Right kidney (tissue), 1 donor: ENCODE results near the gene FAH.
"Not testable (repeated sequence)": the region's sequence is repeated elsewhere in the genome, so short reads cannot be mapped to it uniquely, and the experiment has no call there.

Source experiments
- DNase-seq: peaks from one replicate; pipeline ENCODE4 v3.0.0-alpha.2; 2016

Gene FAH

DNA sequence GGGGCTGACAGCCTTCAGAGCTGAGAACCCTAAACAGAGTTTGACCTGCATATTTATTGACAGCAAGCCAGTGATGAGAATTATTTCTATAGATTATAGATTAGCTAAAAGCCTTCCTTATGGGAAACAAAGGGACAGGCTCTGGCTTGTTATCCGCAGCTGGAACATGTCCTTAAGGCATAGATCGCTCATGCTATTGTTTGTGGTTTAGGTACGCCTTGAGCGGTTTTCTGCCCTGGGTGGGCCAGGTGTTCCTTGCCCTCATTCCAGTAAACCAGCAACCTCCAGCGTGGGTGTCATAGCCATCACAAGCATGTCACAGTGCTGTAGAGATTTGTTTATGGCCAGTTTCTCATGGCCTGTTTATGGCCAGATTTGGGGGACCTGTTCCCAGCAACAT lies 10.2 kb upstream of the FAH start:
- no peak for DNase-seq

DNA sequence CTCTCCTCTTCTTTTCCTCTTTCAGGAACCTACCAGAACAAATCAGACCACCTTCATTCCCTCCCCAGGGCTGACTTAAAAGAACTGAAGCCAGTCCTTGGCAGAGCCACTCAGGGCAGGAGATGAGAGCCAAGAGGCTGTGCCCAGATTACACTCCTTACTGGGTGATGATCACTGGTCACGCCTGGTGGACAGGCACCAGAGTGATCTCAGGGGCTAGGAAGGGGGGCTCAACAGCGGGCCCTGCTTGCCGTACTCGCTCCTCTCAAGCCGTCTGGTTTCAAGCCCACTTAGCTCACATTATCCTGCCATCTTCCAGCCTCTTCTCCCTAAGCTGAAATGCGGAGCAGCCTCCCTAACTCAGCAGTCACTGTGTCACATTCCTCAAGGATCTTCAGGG lies 1.7 kb upstream of the FAH start:
- DNase-seq, result no peak

GRCh38 chr15:80151576-80151975 lies 1.2 kb upstream of the FAH start:
- no peak for DNase-seq

- DNase-seq, result peak; percentile 63
These were observed 461 bp upstream of the FAH start for GRCh38 chr15:80152180-80152895.

GRCh38 chr15:80153900-80154299 lies 1.1 kb downstream of the FAH start:
- no peak for DNase-seq

- DNase-seq, result no peak
These were observed 1.5 kb downstream of the FAH start for GRCh38 chr15:80154336-80154735.

- DNase-seq, result no peak
These were observed 2.2 kb downstream of the FAH start for GRCh38 chr15:80155001-80155377.

GRCh38 chr15:80155378-80156175 lies 2.8 kb downstream of the FAH start:
- DNase-seq, result not testable (repeated sequence)

DNA sequence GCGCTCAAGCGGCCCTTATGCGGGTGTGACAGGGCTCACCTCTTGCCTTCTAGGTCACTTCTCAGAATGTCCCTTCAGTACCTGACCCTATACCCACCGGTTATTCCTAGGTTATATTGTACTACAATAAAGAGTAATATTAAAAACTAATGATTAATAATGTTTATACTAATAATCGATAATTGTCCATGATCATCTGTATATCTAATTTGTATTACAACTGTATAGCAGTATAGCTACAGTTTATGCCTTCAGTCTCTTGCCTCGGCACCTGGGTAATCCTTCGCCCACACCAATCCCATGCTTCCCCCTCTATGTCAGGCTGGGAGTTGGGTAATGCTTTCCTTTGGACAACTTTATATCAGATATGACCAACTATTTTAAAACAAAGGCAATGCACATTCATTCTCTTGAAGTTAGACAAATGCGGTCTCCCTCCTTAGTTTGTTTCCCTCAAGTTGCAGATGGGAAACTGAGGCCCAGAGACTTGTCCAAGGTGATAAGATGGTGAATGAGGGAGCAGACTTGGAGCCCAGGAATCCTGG lies 3.4 kb downstream of the FAH start:
- DNase-seq, result no peak

DNA sequence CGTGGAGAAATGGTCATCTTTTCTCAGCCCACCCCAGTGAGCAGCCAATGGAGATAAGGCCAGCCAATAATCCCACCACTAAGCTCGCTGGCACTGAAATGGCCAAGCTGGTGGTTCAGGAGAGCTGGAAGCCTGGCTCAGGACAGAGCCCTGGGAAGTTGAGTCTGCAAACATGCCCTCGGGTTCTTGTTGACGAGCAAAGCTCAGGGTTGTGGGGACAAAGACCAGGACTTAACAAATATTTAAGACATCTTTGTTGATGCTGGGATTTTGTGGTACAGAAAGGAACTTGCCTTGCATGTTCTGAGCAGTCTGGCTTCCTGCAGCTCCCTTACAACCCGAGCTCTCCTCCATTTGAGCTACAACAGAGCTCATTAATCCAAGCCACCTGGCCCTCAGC lies 4.4 kb downstream of the FAH start:
- no peak for DNase-seq

DNA sequence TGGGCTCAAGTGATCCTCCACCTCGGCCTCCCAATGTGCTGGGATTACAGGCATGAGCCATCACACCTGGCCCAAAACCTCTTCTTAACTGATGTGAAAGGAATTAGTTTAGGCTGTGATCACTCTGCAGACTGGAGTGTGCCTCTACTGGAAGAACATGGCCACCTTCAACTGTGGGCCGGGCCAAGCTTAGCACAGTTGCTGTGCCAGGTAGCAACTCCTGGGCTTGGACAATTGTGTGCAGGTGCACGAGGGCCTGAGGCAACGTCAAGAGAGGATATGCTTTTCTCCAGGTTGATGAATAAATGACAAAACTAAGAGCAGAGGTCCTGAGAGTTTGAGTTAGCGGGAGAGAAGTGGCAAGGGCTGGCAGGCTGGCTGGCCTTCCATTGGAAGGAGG lies 6.5 kb downstream of the FAH start:
- no peak for DNase-seq

DNA sequence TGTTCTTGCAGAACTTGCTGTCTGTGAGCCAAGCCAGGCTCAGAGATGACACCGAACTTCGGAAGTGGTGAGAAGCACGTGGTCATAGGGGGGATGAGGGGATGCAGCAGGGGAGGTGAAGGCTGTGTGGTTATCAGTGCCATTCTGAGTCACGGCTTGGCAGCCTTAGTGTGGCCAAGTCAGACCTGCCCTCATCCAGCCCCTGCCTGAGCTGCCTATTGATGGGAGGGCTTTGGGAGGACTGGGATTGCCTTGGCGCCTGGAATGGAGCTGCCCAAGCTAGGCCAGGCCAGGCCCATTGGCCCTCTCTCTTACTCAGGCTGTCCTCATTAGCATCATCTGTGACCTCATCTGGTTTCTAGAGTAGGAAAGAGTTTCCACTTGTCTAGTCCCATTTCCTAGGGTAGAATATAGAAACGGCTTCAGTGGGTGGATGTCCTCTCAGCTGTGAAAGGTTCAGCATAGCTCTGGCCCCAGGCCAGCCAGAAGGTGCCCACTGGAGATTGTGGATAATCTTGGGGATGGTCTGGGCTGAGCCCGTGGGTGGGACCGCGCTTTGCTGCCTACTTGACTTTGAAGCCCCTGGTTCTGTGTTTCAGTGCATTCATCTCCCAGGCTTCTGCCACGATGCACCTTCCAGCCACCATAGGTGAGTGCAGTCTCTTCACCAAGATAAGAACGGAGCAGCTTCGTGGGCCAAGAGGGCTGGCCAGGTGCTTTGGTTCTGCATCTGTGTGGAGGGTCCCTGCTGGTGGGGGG lies 7.2 kb downstream of the FAH start:
- no peak for DNase-seq

DNA sequence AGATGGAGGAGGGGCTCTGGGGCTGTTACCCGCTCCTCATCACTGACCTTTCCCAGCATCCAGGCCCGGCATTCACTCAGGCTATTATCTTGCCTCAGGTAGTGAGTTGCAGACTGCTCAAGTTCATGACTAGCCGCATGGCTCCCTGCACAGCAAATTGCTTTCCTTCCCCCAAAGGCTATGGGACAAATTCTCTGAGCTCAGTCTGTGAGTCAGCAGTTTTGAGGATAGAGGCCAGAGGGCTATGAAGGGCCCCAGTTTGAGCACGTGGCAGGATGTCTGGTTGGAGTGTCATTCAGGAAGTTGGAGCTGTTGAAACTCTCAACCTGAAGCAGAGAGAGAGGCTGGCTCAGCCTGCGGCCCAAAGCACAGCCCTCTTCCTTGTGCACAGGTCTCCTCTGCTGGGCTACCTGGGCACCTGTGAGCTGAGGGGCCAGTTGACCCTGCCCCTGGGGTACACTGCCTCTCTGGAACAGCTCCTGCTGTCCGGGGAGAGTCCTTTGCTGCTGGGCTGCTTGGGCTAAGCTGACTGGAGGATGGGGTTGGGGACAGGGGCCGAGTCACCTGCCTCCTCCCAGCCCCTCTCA lies 7.9 kb downstream of the FAH start:
- no peak for DNase-seq

- DNase-seq, result no peak
These were observed 8.7 kb downstream of the FAH start for GRCh38 chr15:80161468-80162016.

- no peak for DNase-seq
These were observed 9.3 kb downstream of the FAH start for GRCh38 chr15:80162059-80162554.

GRCh38 chr15:80163217-80163616 lies 10.4 kb downstream of the FAH start:
- DNase-seq, result no peak

- DNase-seq, result no peak
These were observed 11.1 kb downstream of the FAH start for GRCh38 chr15:80163897-80164296.

- DNase-seq, result no peak
These were observed 15.1 kb downstream of the FAH start for GRCh38 chr15:80167936-80168335.

DNA sequence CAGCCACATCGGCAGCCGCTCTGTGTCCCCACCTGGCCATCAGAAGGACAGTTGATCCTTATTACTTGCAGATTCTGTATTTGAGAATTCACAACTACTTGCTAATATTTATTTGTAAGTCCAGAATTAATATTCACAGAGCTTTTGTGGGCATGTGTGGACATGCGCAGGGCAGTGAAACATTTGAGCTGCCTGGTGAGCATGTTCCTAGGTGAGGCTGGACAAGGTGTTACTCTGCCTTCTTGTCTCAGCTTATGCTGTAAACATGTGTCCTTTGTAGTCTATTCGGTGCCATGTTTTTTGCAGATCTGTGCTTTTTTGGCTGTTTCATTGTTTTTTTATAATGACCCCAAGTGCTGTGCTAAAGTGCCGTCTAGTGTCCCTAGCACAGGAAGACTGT lies 15.6 kb downstream of the FAH start:
- DNase-seq, result no peak

GRCh38 chr15:80169768-80170357 lies 17.1 kb downstream of the FAH start:
- no peak for DNase-seq

DNA sequence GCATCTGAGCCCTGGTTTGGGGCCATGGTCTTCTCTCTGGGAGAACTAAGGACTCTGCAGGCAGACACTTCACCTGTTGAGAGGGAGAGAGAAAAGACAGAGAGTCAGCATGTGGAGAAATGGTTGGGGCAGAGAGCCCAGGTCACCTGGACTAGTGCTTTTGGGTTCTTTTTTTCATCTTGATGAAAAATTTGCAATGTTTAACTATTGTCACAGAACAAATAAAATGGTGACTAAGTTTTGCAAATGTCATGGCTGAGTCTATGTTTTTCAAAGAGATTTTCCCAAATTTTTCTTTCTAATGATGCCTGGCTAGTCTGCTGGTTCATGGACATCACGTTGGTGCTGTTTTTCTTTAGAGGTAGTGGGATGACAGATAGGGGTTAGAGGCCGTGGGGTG lies 17.8 kb downstream of the FAH start:
- DNase-seq, result no peak

GRCh38 chr15:80171787-80172186 lies 19.0 kb downstream of the FAH start:
- DNase-seq, result no peak
